Omental fat pad (tissue), 4 donors: ENCODE data around the gene RASD2. TPM values are rescaled to one million over a fixed set of nuclear protein-coding genes. Genes with fewer than 3 reads are reported as not detected.

Experiments used
- ATAC-seq: fragments of 150-250 bp; one replicate; pipeline ENCODE4 v1.9.1; 2016; ENCODE audit warnings: mild to moderate bottlenecking, moderate library complexity; ENCODE audit not compliant: low FRiP score
- DNase-seq: peaks from one replicate; pipeline ENCODE4 v3.0.0-alpha.2; 2019; ENCODE audit warnings: low spot score
- total RNA-seq, 4 donors: library from RNA; depleted of rRNA; stranded (reverse); fragments of >200 nt; gene quantifications; one replicate each; pipeline ENCODE4 v1.1.0, GENCODE V29; 2016
- TF ChIP-seq, protein P1 (sequence below), 3 donors: fragments of 450-650 bp; IDR thresholded peaks; one replicate each; pipeline ENCODE4 v1.5.1; 2016 to 2017; ENCODE audit warnings: antibody characterized with exemption in 3 of 3, mild to moderate bottlenecking in 3 of 3, moderate library complexity in 2 of 3

The RASD2 gene
- total RNA-seq, 4 donors from 2014 or later: 0.19 to 2.8 (median 0.57) TPM

DNA sequence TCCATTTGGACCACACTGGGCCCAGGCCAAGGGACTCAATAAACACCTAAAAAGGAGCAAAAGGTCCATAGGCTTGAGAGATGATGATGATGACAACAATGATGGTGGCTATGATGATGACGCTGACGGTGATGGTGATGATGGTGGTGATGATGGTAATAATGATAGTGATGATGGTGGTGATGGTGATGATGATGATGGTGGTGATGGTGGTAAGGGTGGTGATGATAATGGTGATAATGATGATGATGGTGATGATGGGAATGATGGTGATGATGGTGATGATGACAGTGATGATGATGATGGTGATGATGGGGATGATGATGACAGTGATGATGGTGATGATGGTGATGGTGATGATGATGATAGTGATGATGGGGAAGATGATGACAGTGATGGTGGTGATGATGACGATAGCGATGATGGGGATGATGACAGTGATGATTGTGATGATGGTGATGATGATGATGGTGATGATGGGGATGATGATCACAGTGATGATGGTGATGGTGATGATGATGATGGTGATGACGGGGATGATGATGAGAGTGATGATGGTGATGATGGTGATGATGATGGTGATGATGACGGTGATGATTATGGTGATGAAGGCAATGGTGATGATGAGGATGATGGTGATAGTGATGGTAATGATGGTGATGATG lies 7.1 kb upstream of the RASD2 start:
- TF ChIP-seq, protein P1, sequence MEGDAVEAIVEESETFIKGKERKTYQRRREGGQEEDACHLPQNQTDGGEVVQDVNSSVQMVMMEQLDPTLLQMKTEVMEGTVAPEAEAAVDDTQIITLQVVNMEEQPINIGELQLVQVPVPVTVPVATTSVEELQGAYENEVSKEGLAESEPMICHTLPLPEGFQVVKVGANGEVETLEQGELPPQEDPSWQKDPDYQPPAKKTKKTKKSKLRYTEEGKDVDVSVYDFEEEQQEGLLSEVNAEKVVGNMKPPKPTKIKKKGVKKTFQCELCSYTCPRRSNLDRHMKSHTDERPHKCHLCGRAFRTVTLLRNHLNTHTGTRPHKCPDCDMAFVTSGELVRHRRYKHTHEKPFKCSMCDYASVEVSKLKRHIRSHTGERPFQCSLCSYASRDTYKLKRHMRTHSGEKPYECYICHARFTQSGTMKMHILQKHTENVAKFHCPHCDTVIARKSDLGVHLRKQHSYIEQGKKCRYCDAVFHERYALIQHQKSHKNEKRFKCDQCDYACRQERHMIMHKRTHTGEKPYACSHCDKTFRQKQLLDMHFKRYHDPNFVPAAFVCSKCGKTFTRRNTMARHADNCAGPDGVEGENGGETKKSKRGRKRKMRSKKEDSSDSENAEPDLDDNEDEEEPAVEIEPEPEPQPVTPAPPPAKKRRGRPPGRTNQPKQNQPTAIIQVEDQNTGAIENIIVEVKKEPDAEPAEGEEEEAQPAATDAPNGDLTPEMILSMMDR (IDR thresholded peaks at IDR 0.05): no peak
- DNase-seq: no peak
- ATAC-seq: no peak

DNA sequence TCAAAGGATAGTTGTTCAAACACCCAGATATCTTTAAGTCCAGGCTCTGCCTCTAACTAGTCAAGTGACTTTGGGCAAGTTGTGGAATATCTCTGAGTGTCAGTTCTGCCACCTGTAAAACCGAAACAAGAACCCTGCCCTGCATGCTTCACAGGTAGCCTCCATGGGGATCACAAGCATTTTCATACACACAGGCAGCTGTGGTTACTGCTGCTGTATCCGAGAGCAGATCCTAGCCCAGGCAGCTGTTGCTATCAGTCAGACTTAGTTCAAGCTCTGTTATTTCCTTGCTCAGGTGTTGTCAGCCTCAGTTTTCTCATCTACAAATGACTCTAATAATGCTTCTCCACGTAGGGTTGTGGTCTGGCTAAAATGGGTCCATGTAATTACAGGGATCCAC lies 6.5 kb upstream of the RASD2 start:
- DNase-seq: no peak
- TF ChIP-seq, protein P1 (IDR thresholded peaks at IDR 0.05): no peak
- ATAC-seq: no peak

DNA sequence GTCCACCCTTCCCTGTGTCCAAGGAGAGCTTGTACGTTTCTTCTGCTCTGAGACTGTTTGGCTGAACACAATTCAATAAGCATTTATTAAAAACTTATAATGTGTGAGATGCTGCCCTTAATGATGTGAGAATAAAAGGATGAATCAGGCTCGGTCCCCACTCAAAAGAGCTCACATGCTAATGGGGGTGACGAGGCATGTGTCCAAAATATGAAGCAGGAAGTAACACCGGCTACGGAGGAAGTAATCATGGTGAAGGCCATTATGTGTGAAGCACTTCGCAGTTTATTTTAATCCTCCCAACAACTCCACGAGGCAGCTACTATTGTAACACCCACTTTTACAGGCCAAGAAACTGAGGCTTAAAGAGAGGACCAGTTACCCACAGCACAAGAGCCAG lies 3.4 kb upstream of the RASD2 start:
- TF ChIP-seq, protein P1 (IDR thresholded peaks at IDR 0.05): no peak
- no peak for DNase-seq

DNA sequence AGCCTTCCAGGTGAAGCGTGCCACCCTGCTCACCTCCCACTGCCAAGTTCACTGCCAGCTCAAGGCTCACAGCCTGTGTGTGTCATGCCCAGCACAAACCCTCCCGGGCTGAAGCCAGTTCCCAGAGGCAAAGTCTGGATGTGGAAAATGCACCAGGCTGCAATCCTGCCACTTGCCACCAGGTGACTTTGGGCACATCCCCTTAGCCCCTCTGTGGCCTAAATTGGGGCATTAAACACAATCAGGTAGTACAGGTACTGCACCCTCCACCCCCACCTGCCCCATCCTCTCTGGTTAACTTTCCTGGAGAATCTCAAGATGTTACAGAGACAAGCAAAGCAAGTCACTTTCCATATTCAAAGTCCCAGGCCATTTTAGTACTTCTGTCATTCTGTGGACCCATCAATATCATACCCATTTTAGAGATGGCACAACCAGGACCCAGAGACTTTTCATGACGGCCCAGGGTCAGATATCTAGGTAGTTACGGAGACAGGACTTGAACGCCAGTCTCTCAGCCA lies 1.8 kb upstream of the RASD2 start:
- TF ChIP-seq, protein P1 (IDR thresholded peaks at IDR 0.05): no peak
- ATAC-seq (no peak), DNase-seq (no peak)

More for the DNA sequence above, 3.4 kb upstream of the RASD2 start:
- ATAC-seq: no peak

DNA sequence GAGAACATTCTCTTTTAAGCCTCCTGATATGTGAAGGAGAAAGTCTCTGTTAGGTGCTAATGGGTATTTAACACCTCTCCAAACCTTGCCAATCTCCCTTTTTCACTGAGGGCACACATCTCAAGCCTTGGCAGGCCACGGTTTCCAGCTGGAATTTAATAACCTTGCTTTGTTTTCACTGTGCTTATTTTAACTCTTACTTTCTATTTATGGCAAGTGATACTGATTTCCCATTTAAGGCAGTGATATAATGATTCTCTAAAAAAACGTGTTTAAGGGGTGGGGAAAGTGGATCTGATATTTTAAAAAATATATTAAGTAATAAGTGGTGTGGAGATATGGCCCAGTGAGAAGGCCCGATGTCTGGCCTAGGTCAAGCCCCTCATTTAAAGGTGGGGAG lies 1.1 kb upstream of the RASD2 start:
- ATAC-seq (no peak), DNase-seq (no peak)
- TF ChIP-seq, protein P1 (IDR thresholded peaks at IDR 0.05): no peak

DNA sequence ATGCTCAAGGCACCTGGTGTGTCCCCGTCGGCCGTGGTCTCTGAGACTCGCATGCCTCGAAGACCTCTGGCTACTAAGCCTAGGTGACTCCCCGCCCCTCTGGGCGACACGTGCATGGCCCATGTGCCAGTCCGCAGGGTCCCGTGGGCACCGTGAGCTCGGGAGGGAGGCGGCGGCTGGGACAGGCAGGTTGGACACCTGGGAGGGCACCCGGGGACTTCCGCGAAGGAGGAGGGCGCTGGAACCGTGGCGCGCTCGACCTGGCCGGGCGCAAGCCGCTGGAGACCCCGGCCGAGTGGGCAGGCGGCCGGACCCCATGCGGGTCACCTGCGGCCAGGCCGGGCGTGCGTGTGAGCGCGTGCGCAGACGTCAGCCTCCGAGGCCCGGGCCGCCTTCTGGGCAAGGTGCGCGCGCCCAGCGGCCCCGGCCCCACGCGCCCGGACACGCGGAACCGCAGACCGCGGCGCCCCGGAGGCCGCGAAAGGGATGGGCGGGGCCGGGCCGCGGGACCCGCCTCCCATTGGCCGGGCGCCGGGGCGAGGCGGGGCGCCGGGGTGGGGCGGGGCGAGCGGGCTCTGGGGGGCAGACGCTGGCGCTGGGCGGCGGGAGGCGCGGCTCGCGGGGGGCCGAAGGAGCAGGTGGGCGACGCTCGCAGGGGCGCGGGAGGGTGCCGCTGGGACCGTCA lies 579 bp upstream of the RASD2 start:
- TF ChIP-seq, protein P1 (IDR thresholded peaks at IDR 0.05): no peak
- DNase-seq: peak; percentile 34
- ATAC-seq: peak; percentile 66
